GM23338 (cell line): ENCODE results near the gene ARF6. TPM values are rescaled to one million over a fixed set of nuclear protein-coding genes. Genes with fewer than 3 reads are reported as not detected.
A peak's percentile ranks its signal among the peaks of the same experiment; 100 is the strongest.

ENCODE experiments used
- ATAC-seq: fragments of 200-7000 bp; cut with Tn5 transposase; 3 replicates; pipeline ENCODE4 v1.9.1; 2020
- DNase-seq: peaks from one replicate; pipeline ENCODE4 v3.0.0-alpha.2; 2015; ENCODE audit warnings: low spot score
- H2AFZ ChIP-seq: fragments of 200-600 bp; sonication (generic); 2 replicates; pipeline ENCODE4 v1.8.0; 2016; ENCODE audit warnings: antibody characterized with exemption, mild to moderate bottlenecking, moderate library complexity
- H3F3A ChIP-seq: fragments of 200-600 bp; sonication (generic); replicated peaks from 2 replicates; pipeline ENCODE4 v1.8.0; 2017; ENCODE audit warnings: antibody characterized with exemption, mixed run types, low read depth
- H3K27ac ChIP-seq: fragments of 200-600 bp; sonication (generic); 2 replicates; pipeline ENCODE4 v1.6.1; 2016; ENCODE audit warnings: low read depth
- H3K27me3 ChIP-seq: fragments of 200-600 bp; sonication (generic); 2 replicates; pipeline ENCODE4 v1.8.0; 2016; ENCODE audit warnings: mild to moderate bottlenecking, mixed run types, moderate library complexity; ENCODE audit not compliant: insufficient read depth
- H3K36me3 ChIP-seq: fragments of 200-600 bp; sonication (generic); 2 replicates; pipeline ENCODE4 v1.8.0; 2016; ENCODE audit warnings: mild to moderate bottlenecking; ENCODE audit not compliant: insufficient read depth
- H3K4me1 ChIP-seq: fragments of 200-600 bp; sonication (generic); 2 replicates; pipeline ENCODE4 v1.8.0; 2016; ENCODE audit warnings: mild to moderate bottlenecking, moderate library complexity; ENCODE audit not compliant: insufficient read depth
- H3K4me2 ChIP-seq: fragments of 200-600 bp; sonication (generic); 2 replicates; pipeline ENCODE4 v1.7.1; 2017; ENCODE audit warnings: mixed run types
- H3K4me3 ChIP-seq: fragments of 200-600 bp; sonication (generic); 2 replicates; pipeline ENCODE4 v1.6.1; 2016; ENCODE audit warnings: mixed run types
- H3K79me2 ChIP-seq: fragments of 200-600 bp; sonication (generic); replicated peaks from 2 replicates; pipeline ENCODE4 v1.8.0; 2017; ENCODE audit warnings: mild to moderate bottlenecking; ENCODE audit not compliant: insufficient read depth
- H3K9me2 ChIP-seq: fragments of 200-600 bp; sonication (generic); 2 replicates; pipeline ENCODE4 v1.8.0; 2017; ENCODE audit not compliant: insufficient read depth
- H4K20me1 ChIP-seq: fragments of 200-600 bp; sonication (generic); replicated peaks from 2 replicates; pipeline ENCODE4 v1.8.0; 2017; ENCODE audit warnings: mild to moderate bottlenecking; ENCODE audit not compliant: insufficient read depth
- H3K27ac Mint-ChIP-seq: 2 replicates; pipeline ENCODE4 v1.8.0; 2020; ENCODE audit warnings: inconsistent platforms, mild to moderate bottlenecking, moderate library complexity, mixed read lengths
- H3K27me3 Mint-ChIP-seq: 3 replicates; pipeline ENCODE4 v1.8.0; 2022; ENCODE audit warnings: low read depth, mild to moderate bottlenecking, moderate library complexity, mixed read lengths, inconsistent platforms; ENCODE audit not compliant: insufficient read depth, poor library complexity
- H3K36me3 Mint-ChIP-seq: 3 replicates; pipeline ENCODE4 v1.8.0; 2021; ENCODE audit warnings: low read depth, mild to moderate bottlenecking, inconsistent platforms, moderate library complexity, mixed read lengths
- H3K4me1 Mint-ChIP-seq: 3 replicates; pipeline ENCODE4 v1.8.0; 2020; ENCODE audit warnings: mild to moderate bottlenecking, inconsistent platforms, mixed read lengths
- H3K4me3 Mint-ChIP-seq: 3 replicates; pipeline ENCODE4 v1.8.0; 2021; ENCODE audit warnings: moderate library complexity, mild to moderate bottlenecking, inconsistent platforms, mixed read lengths
- H3K9me3 Mint-ChIP-seq: 3 replicates; pipeline ENCODE4 v1.8.0; 2020; ENCODE audit warnings: moderate library complexity, mild to moderate bottlenecking, inconsistent platforms, mixed read lengths
- CTCF ChIP-seq, 2 experiments: fragments of 200-600 bp in 1 of 2; sonication (generic) in 1 of 2; conservative IDR thresholded peaks; 2 replicates each; pipeline versions ENCODE4 v1.5.1 to v1.6.1; 2016 to 2017; ENCODE audit warnings: antibody characterized with exemption in 2 of 2, low read depth in 2 of 2, mild to moderate bottlenecking in 2 of 2, moderate library complexity in 1 of 2
- EZH2 ChIP-seq: fragments of 200-600 bp; sonication (generic); IDR thresholded peaks from one replicate; pipeline ENCODE4 v1.8.0; 2017; ENCODE audit warnings: antibody characterized with exemption, mild to moderate bottlenecking, low read depth; ENCODE audit not compliant: unreplicated experiment
- EZH2phosphoT487 ChIP-seq: fragments of 200-600 bp; sonication (generic); IDR thresholded peaks from one replicate; pipeline ENCODE4 v1.8.1; 2018; ENCODE audit warnings: antibody characterized with exemption; ENCODE audit not compliant: unreplicated experiment
- JUNB ChIP-seq: IDR thresholded peaks from one replicate; pipeline ENCODE4 v1.6.1; 2016; ENCODE audit warnings: antibody characterized with exemption; ENCODE audit not compliant: unreplicated experiment
- NANOG ChIP-seq: IDR thresholded peaks from 2 replicates; pipeline ENCODE4 v1.6.1; 2016; ENCODE audit warnings: antibody characterized with exemption, borderline replicate concordance
- STAT1 ChIP-seq: IDR thresholded peaks from one replicate; pipeline ENCODE4 v1.6.1; 2016; ENCODE audit warnings: antibody characterized with exemption; ENCODE audit not compliant: unreplicated experiment
- ZNF114 ChIP-seq: fragments of 250-450 bp; sonication (Bioruptor Pico); IDR thresholded peaks from 2 replicates; pipeline ENCODE4 v1.5.0; 2020; ENCODE audit warnings: mild to moderate bottlenecking, moderate library complexity
- polyA plus RNA-seq: library from polyadenylated mRNA; unstranded; fragments of >200 nt; fragmentation: Nextera tagmentation; extraction: Ambion mirVana; gene quantifications from 2 replicates; pipeline ENCODE4 v1.2.1, GENCODE V29; 2016
- total RNA-seq: library from RNA; depleted of rRNA; stranded (reverse); fragments of >200 nt; shearing (Covaris generic); gene quantifications from 2 replicates; pipeline ENCODE4 v1.2.3, GENCODE V29; 2014
- TF ChIP-seq, protein P1 (sequence below): IDR thresholded peaks from one replicate; pipeline ENCODE4 v1.6.1; 2018; ENCODE audit warnings: antibody characterized with exemption; ENCODE audit not compliant: unreplicated experiment

The ARF6 gene
- total and polyA plus RNA-seq, 2 experiments from 2014 or later = 47.8 to 73.1 TPM

DNA sequence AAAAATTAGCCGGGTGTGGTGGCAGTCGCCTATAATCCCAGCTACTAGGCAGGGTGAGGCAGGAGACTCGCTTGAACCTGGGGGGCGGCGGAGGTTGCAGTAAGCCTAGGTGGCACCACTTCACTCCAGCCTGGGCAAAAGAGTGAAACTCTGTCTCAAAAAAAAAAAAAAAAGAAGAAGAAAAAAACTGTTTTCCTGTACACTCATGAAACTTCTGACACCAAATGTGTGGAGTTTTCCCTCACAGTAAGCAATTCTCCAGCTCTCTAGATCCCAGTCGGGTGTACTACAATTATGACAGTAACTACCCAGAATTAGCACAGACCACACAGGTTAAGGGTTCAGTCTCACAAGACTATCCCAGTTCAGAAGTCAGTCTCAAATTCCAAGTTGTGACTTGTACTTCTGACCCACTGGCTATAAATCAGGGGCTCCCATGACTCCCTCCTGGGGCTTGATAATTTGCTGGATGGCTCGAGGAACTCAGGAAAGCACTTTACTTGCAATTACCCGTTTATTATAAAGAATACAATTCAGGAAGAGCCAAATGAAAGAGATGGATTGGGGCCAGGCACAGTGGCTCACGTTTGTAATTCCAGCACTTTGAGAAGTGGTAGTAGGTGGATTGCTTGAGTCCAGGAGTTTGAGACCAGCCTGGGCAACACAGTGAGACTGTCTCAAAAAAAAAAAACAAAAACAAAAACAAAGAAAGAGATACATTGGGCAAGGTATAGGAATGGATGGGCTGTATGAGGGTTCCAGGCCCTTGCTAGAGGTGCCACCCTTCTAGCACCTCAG, 12.4 kb upstream of the ARF6 start (continued):
- TF ChIP-seq, protein P1, sequence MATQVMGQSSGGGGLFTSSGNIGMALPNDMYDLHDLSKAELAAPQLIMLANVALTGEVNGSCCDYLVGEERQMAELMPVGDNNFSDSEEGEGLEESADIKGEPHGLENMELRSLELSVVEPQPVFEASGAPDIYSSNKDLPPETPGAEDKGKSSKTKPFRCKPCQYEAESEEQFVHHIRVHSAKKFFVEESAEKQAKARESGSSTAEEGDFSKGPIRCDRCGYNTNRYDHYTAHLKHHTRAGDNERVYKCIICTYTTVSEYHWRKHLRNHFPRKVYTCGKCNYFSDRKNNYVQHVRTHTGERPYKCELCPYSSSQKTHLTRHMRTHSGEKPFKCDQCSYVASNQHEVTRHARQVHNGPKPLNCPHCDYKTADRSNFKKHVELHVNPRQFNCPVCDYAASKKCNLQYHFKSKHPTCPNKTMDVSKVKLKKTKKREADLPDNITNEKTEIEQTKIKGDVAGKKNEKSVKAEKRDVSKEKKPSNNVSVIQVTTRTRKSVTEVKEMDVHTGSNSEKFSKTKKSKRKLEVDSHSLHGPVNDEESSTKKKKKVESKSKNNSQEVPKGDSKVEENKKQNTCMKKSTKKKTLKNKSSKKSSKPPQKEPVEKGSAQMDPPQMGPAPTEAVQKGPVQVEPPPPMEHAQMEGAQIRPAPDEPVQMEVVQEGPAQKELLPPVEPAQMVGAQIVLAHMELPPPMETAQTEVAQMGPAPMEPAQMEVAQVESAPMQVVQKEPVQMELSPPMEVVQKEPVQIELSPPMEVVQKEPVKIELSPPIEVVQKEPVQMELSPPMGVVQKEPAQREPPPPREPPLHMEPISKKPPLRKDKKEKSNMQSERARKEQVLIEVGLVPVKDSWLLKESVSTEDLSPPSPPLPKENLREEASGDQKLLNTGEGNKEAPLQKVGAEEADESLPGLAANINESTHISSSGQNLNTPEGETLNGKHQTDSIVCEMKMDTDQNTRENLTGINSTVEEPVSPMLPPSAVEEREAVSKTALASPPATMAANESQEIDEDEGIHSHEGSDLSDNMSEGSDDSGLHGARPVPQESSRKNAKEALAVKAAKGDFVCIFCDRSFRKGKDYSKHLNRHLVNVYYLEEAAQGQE = no peak
- TF ChIP-seq NANOG (no peak), CTCF (conservative IDR thresholded peaks at IDR 0.05; ENCODE audit: low read depth in 2 of 2) (no peak), STAT1 (no peak)

GRCh38 chr14:49881350-49882001, 11.4 kb upstream of the ARF6 start:
- Mint-ChIP-seq H3K27me3 (peaks cover 5% of the 10 kb centered on the region), H3K4me3 (no peak overlapping the region; the same call in 2 of the 3 replicates), H3K36me3 (no peaks in the 10 kb centered on the region), H3K4me1 (peaks cover 30% of the 10 kb centered on the region), H3K27ac (no peak overlapping the region), H3K9me3 (no peaks in the 10 kb centered on the region; the same call in 2 of the 3 replicates)
- Histone ChIP-seq H3K27ac (no peak overlapping the region), H4K20me1 (no peaks in the 10 kb centered on the region), H3K27me3 (no peaks in the 10 kb centered on the region), H2AFZ (no peak overlapping the region), H3K9me2 (no peaks in the 10 kb centered on the region), H3K4me1 (peaks cover 35% of the 10 kb centered on the region), H3K79me2 (no peaks in the 10 kb centered on the region), H3K36me3 (no peaks in the 10 kb centered on the region), H3F3A (0 out of 2 replicates have a peak, but pooled peaks cover 9% of the 10 kb centered on the region), H3K4me3 (no peak overlapping the region), H3K4me2 (no peak overlapping the region)
- peak; percentile 43 for DNase-seq
- no peak for ATAC-seq
- TF ChIP-seq EZH2phosphoT487 = no peak
- no peak for TF ChIP-seq JUNB
- no peak for TF ChIP-seq EZH2
- no peak for TF ChIP-seq STAT1
- TF ChIP-seq, protein P1 = no peak
- TF ChIP-seq ZNF114 = no peak
- no peak for TF ChIP-seq CTCF (conservative IDR thresholded peaks at IDR 0.05; ENCODE audit: low read depth in 2 of 2)
